ENCODE data around the gene COLEC11.

The COLEC11 gene

DNA sequence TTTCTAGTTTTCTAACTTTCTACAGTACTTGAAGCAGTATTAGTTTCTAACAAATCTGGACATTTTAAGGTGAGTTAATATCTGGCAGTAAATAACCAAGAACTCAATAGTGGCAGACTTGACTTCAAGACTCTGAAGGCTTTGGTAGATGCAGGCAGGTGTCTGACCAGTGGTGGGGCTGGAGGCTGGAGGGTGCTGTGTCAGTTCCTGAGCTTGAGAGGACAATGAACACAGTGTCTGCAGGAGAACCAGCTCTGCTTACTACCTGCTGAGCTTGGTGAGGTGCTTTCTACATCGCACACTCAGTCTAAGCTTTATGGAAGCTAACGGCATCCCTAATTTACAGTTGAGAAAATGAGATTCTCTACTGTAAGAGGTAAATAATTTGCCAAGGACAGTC is 84.3 kb downstream of the COLEC11 start:
- TF ChIP-seq TEAD4 (IDR thresholded peaks at IDR 0.05) (no peak), EP300 (IDR thresholded peaks at IDR 0.05; ENCODE audit: borderline replicate concordance) (no peak), CEBPB (IDR thresholded peaks at IDR 0.05) (no peak), NFIC (IDR thresholded peaks at IDR 0.05) (no peak), EGR1 (IDR thresholded peaks at IDR 0.05) (no peak), ZBTB7A (IDR thresholded peaks at IDR 0.05; ENCODE audit: low read depth) (no peak), RAD21 (IDR thresholded peaks at IDR 0.05; ENCODE audit: low read depth) (no peak), REST (IDR thresholded peaks at IDR 0.05; ENCODE audit: low read depth) (no peak), CREB1 (IDR thresholded peaks at IDR 0.05; ENCODE audit: low read depth) (no peak), FOXM1 (IDR thresholded peaks at IDR 0.05; ENCODE audit: borderline replicate concordance, low read depth) (no peak), YY1 (IDR thresholded peaks at IDR 0.05; ENCODE audit: low read depth) (no peak), TAF1 (IDR thresholded peaks at IDR 0.05; ENCODE audit: low read depth) (no peak), TCF12 (IDR thresholded peaks at IDR 0.05; ENCODE audit: low read depth) (no peak), MAX (IDR thresholded peaks at IDR 0.05) (no peak)
- TF ChIP-seq, protein P1, sequence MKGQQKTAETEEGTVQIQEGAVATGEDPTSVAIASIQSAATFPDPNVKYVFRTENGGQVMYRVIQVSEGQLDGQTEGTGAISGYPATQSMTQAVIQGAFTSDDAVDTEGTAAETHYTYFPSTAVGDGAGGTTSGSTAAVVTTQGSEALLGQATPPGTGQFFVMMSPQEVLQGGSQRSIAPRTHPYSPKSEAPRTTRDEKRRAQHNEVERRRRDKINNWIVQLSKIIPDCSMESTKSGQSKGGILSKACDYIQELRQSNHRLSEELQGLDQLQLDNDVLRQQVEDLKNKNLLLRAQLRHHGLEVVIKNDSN (IDR thresholded peaks at IDR 0.05), result no peak

- no peak for TF ChIP-seq EGR1 (IDR thresholded peaks at IDR 0.05)
- TF ChIP-seq TCF12 (IDR thresholded peaks at IDR 0.05; ENCODE audit: low read depth), result no peak
- no peak for TF ChIP-seq TAF1 (IDR thresholded peaks at IDR 0.05; ENCODE audit: low read depth)
- TF ChIP-seq EP300 (IDR thresholded peaks at IDR 0.05; ENCODE audit: borderline replicate concordance), result no peak
- no peak for TF ChIP-seq CREB1 (IDR thresholded peaks at IDR 0.05; ENCODE audit: low read depth)
- TF ChIP-seq ZBTB7A (IDR thresholded peaks at IDR 0.05; ENCODE audit: low read depth), result no peak
- no peak for TF ChIP-seq REST (IDR thresholded peaks at IDR 0.05; ENCODE audit: low read depth)
- no peak for TF ChIP-seq RAD21 (IDR thresholded peaks at IDR 0.05; ENCODE audit: low read depth)
- TF ChIP-seq YY1 (IDR thresholded peaks at IDR 0.05; ENCODE audit: low read depth), result no peak
- TF ChIP-seq FOXM1 (IDR thresholded peaks at IDR 0.05; ENCODE audit: borderline replicate concordance, low read depth), result no peak
- no peak for TF ChIP-seq CEBPB (IDR thresholded peaks at IDR 0.05)
- no peak for TF ChIP-seq NFIC (IDR thresholded peaks at IDR 0.05)
These were observed 84.9 kb downstream of the COLEC11 start for GRCh38 chr2:3679616-3680393.

GRCh38 chr2:3680548-3681345 is 85.8 kb downstream of the COLEC11 start:
- no peak for TF ChIP-seq CEBPB (IDR thresholded peaks at IDR 0.05)
- TF ChIP-seq ZBTB7A (IDR thresholded peaks at IDR 0.05; ENCODE audit: low read depth), result no peak
- TF ChIP-seq NFIC (IDR thresholded peaks at IDR 0.05), result no peak
- TF ChIP-seq CREB1 (IDR thresholded peaks at IDR 0.05; ENCODE audit: low read depth), result no peak
- TF ChIP-seq MAX (IDR thresholded peaks at IDR 0.05), result no peak
- TF ChIP-seq FOXM1 (IDR thresholded peaks at IDR 0.05; ENCODE audit: borderline replicate concordance, low read depth), result no peak
- TF ChIP-seq REST (IDR thresholded peaks at IDR 0.05; ENCODE audit: low read depth), result no peak
- no peak for TF ChIP-seq EGR1 (IDR thresholded peaks at IDR 0.05)
- TF ChIP-seq TAF1 (IDR thresholded peaks at IDR 0.05; ENCODE audit: low read depth), result no peak
- TF ChIP-seq TCF12 (IDR thresholded peaks at IDR 0.05; ENCODE audit: low read depth), result no peak
- TF ChIP-seq TEAD4 (IDR thresholded peaks at IDR 0.05), result no peak
- TF ChIP-seq YY1 (IDR thresholded peaks at IDR 0.05; ENCODE audit: low read depth), result no peak
- no peak for TF ChIP-seq EP300 (IDR thresholded peaks at IDR 0.05; ENCODE audit: borderline replicate concordance)
- no peak for TF ChIP-seq RAD21 (IDR thresholded peaks at IDR 0.05; ENCODE audit: low read depth)
- TF ChIP-seq, protein P1 (IDR thresholded peaks at IDR 0.05), result no peak
